Fibroblast of the conjunctiva (primary cell): ENCODE data around the gene WDR86.

Experiments
- DNase-seq: peaks from one replicate; pipeline ENCODE4 v3.0.0-alpha.2; 2010; ENCODE audit warnings: low read depth

Gene WDR86

GRCh38 chr7:151427705-151428377, 18.0 kb upstream of the WDR86 start:
- no peak for DNase-seq

- DNase-seq, result no peak
Observed at GRCh38 chr7:151426904-151427704, 17.3 kb upstream of the WDR86 start.

- peak; percentile 84 for DNase-seq
Observed at GRCh38 chr7:151426441-151426903, 16.6 kb upstream of the WDR86 start.

GRCh38 chr7:151425670-151426440, 16.0 kb upstream of the WDR86 start:
- DNase-seq, result peak; percentile 74

- DNase-seq, result no peak
Observed at GRCh38 chr7:151424799-151425198, 15.0 kb upstream of the WDR86 start.

- no peak for DNase-seq
Observed at GRCh38 chr7:151423936-151424335, 14.1 kb upstream of the WDR86 start.

GRCh38 chr7:151423226-151423625, 13.4 kb upstream of the WDR86 start:
- DNase-seq, result no peak

GRCh38 chr7:151422212-151422611, 12.4 kb upstream of the WDR86 start:
- DNase-seq, result no peak

- no peak for DNase-seq
Observed at GRCh38 chr7:151420144-151420543, 10.3 kb upstream of the WDR86 start.

- no peak for DNase-seq
Observed at GRCh38 chr7:151416941-151417315, 7.1 kb upstream of the WDR86 start.

- DNase-seq, result no peak
Observed at GRCh38 chr7:151416112-151416940, 6.5 kb upstream of the WDR86 start.

- DNase-seq, result peak; percentile 73
Observed at GRCh38 chr7:151415375-151416105, 5.7 kb upstream of the WDR86 start.

GRCh38 chr7:151413241-151413640, 3.4 kb upstream of the WDR86 start:
- no peak for DNase-seq

GRCh38 chr7:151412318-151412717, 2.5 kb upstream of the WDR86 start:
- DNase-seq, result no peak

GRCh38 chr7:151411551-151411950, 1.7 kb upstream of the WDR86 start:
- DNase-seq, result no peak

- no peak for DNase-seq
Observed at GRCh38 chr7:151410405-151411390, 860 bp upstream of the WDR86 start.

- DNase-seq, result no peak
Observed at GRCh38 chr7:151408839-151409666, 785 bp downstream of the WDR86 start.

GRCh38 chr7:151408498-151408838, 1.4 kb downstream of the WDR86 start:
- no peak for DNase-seq
